Activated naive CD8-positive, alpha-beta T cell (primary cell): ENCODE results near the gene SPEG.
"Not testable (repeated sequence)": the region's sequence is repeated elsewhere in the genome, so short reads cannot be mapped to it uniquely, and the experiment has no call there.

Experiments used
- H3K27ac Mint-ChIP-seq: one replicate; pipeline ENCODE4 v1.8.0; 2021; ENCODE audit warnings: mixed read lengths
- H3K27me3 Mint-ChIP-seq: one replicate; pipeline ENCODE4 v1.8.0; 2021; ENCODE audit warnings: mixed read lengths
- H3K36me3 Mint-ChIP-seq: one replicate; pipeline ENCODE4 v1.8.0; 2021; ENCODE audit warnings: mixed read lengths
- H3K4me1 Mint-ChIP-seq: one replicate; pipeline ENCODE4 v1.8.0; 2021; ENCODE audit warnings: low read depth, mixed read lengths
- H3K4me3 Mint-ChIP-seq: one replicate; pipeline ENCODE4 v1.8.0; 2021; ENCODE audit warnings: mild to moderate bottlenecking, mixed read lengths
- H3K9me3 Mint-ChIP-seq: one replicate; pipeline ENCODE4 v1.8.0; 2021; ENCODE audit warnings: low read depth, mixed read lengths

Gene SPEG

DNA sequence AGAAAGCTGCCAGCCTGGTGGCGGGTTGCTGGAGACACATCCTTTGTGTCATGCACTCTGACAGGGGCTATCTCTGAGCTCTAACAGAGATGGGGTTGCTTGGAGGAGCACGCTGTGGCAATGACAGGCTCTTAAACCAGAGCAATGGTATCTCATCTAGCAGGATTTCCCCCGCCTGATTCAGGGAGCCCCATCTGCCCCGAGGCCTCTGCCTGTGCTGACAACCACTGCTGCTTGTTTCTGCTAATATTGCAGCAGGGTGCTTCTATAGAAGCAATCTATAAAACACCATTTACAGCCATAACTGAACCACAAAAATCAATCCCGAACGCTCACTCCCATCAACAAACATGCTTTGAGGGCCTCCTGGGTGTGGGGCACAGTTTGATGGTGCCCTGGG lies 34.1 kb upstream of the SPEG start:
- H3K27me3 Mint-ChIP-seq, result no peaks in the 10 kb centered on the region
- H3K4me1 Mint-ChIP-seq, result peaks cover 14% of the 10 kb centered on the region
- H3K27ac Mint-ChIP-seq, result no peak overlapping the region
- no peak overlapping the region for H3K4me3 Mint-ChIP-seq
- no peaks in the 10 kb centered on the region for H3K9me3 Mint-ChIP-seq
- no peaks in the 10 kb centered on the region for H3K36me3 Mint-ChIP-seq

DNA sequence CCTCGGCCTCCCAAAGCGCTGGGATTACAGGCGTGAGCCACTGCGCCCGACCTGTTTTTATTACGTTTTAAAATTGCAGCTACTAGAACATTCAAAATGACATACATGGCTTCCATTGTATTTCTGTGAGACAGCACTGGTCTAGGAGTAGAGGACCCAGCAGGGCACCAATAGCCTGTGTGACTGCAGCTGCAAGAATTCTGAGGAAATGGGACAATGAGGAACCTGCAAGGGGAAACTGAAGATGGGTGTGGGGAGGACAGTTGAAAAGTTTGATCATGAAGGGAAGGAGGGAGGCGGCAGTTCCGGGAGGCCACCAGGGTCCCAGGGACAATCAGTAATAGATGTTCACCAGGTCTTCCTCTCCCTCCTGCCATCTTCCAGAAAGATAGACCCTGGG lies 33.0 kb upstream of the SPEG start:
- Mint-ChIP-seq H3K9me3 (no peaks in the 10 kb centered on the region), H3K4me1 (peaks cover 12% of the 10 kb centered on the region), H3K36me3 (no peaks in the 10 kb centered on the region), H3K4me3 (no peak overlapping the region), H3K27ac (no peak overlapping the region), H3K27me3 (no peaks in the 10 kb centered on the region)

DNA sequence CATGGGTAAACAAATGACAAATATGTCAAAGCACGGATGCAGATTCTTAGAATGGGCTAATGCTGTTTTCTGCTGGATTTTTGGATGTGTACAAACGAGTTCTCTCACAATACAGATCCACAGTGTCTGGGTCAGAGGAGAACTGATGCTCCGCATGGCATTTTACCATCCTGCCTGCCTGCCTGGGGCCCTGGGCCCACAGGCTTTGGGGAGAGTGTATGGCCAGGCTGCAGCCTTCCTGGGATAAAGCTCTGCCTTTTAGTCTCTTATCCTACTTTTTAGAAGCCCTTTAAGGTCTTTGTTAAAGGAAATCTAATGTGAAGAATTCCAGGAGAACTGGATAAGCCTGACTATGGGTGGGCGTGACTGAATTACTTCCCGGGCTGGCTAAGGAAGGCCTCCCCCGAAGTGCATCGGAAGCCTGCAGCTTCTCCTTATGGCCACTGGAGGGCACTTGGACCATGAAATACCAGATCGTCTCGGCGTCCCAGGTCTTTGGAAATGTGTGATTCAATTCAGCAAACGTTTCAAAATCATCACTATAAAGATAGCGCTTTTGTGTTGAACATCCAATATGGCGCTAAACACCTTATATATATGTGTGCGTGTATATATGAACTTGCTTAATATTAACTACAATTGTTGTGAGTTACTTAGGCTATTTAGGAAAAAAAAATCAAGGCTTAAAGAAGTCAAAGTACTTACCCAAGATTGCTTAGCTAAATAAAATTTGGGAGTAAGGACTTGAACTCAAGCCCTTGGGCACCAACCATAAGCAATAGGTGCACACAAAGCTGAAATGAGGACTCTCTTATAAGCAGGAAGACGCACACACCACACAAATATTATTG lies 31.8 kb upstream of the SPEG start:
- no peaks in the 10 kb centered on the region for H3K36me3 Mint-ChIP-seq
- H3K27ac Mint-ChIP-seq, result no peak overlapping the region
- H3K4me1 Mint-ChIP-seq, result peaks cover 2% of the 10 kb centered on the region
- H3K27me3 Mint-ChIP-seq, result no peaks in the 10 kb centered on the region
- no peaks in the 10 kb centered on the region for H3K9me3 Mint-ChIP-seq
- H3K4me3 Mint-ChIP-seq, result no peak overlapping the region

DNA sequence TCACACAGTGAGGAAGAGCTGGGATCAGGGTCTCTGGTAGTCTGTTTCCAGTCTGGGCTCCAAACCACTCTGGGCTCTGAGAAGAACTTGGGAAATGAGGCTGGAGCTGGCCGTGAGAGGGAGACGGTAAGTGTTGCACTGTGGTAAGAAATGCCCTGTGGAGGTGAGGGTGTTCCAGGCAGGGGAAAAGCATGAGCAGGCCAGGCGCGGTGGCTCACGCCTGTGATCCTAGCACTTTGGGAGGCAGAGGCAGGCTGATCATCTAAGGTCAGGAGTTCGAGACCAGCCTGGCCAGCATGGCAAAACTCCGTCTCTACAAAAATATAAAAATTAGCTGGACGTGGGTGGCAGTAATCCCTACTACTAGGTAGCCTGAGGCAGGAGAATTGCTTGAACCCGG lies 30.8 kb upstream of the SPEG start:
- Mint-ChIP-seq H3K27ac (no peak overlapping the region), H3K27me3 (no peaks in the 10 kb centered on the region), H3K9me3 (no peaks in the 10 kb centered on the region), H3K4me1 (no peaks in the 10 kb centered on the region), H3K4me3 (no peak overlapping the region), H3K36me3 (no peaks in the 10 kb centered on the region)

DNA sequence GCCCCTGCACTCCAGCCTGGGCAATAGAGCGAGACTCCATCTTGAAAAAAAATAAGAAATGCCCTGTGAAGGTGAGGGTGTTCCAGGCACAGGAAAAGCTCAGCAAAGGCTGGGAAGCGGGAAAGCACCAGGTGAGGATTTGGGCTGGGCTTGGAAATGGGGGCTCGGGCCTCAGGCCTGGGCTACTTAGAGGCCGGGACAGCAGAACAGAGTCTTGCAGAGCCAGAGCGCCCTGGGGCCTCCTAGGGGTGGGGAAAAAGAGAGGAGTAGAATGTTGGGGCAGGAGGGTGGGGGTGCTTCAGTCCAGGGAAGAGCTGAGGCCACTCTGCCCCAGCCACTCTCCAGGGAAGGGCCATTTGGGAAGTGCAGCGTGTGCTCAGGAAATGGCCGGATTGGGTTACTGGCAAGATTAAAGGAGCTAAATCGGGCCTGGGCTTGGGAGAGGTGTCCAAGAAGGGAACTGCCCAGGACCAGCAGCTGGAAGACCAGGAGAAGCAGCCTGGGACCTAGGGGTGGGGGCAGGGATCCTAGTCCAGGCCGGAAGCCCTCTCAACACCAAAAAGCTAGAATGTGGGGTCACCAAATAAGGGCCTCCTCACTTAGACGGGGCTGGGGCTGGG lies 30.2 kb upstream of the SPEG start:
- Mint-ChIP-seq H3K36me3 (no peaks in the 10 kb centered on the region), H3K9me3 (no peaks in the 10 kb centered on the region), H3K4me3 (no peak overlapping the region), H3K27me3 (no peaks in the 10 kb centered on the region), H3K4me1 (no peaks in the 10 kb centered on the region), H3K27ac (no peak overlapping the region)

DNA sequence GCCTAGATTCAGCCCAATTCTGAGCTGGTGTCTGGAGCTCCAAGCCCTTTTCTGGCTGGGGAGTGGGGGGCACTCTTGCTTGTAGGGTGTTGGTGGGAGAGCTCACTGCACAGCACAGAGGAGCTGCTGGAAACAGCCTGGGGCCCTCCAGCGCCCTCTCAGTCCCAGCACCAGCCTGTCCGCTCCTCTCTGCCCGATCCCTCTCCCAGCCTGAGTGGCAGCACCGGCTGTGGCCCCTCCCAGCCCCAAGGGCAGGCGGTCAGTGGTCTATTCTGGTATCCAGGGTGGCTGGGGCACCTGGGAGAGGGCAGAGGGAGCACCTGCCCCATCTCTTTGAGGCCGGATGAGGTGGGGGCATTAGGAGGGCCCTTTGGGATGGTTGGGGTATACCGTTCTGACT lies 29.7 kb upstream of the SPEG start:
- Mint-ChIP-seq H3K9me3 (no peaks in the 10 kb centered on the region), H3K4me3 (no peak overlapping the region), H3K27ac (no peak overlapping the region), H3K27me3 (peaks cover 3% of the 10 kb centered on the region), H3K36me3 (no peaks in the 10 kb centered on the region), H3K4me1 (no peaks in the 10 kb centered on the region)

DNA sequence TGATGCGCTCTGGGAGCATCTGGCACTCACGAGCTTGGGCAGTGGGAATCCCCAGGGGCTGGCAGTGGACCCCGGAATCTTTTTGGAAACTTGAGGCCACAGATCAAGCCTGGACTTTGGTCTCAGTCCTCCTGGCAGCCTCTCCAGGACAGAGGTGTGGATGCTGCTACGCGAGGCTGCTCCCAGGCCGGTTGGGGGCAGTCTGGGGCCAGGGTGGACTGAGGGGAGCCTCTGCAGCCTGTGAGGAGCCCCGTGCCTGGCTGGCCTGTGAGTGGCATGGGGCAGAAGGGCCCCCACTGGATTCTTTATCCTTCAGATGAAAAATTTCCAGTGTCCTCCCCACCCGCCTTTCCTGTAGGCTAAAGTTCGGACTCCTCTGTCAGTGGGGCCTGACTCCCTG lies 29.2 kb upstream of the SPEG start:
- Mint-ChIP-seq H3K9me3 (no peaks in the 10 kb centered on the region), H3K4me3 (no peak overlapping the region)

DNA sequence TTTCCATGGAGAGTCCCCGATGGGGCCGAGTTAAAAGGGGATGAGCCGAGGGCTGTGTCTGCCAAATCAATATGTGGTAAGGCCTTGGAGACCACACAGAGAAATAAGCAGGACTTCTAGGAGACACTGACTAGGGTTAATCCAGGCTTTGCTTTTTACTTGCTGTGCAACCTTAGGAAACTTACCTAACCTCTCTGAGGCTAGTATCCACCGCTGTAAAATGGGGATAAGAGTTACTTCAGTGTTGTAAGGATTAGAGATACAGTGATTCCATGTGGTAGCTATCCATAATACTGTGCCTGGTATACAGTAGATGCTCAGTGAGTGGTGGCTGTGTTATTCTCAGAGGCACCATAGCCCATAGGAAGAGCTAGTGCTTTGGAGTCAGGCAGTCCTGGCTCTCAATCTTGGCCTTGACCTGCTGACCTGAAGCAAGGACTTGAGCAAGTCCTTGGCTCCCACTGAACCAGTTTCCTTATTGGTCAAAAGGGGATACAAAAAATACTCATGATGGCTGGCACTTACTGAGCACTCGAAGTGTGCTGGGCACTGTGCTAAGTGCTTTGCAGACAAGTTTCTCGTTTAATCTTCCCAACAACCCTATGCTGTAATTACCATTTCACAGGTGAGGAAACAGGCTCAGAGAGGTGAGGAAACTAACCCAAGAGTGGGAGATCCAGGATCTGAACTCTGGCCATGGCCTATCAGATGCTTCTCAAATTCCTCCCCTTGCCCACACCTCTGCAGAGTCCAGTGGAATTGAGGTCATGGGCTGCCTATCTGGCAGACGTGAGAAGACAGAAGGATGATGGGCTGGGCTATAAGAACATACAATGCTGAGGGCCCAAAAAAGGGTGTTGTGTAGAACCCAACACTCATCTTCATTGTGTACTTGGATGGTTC lies 28.4 kb upstream of the SPEG start:
- Mint-ChIP-seq H3K27me3 (peaks cover 3% of the 10 kb centered on the region), H3K4me1 (no peaks in the 10 kb centered on the region), H3K27ac (no peak overlapping the region), H3K9me3 (no peaks in the 10 kb centered on the region), H3K4me3 (no peak overlapping the region), H3K36me3 (no peaks in the 10 kb centered on the region)

More for the DNA sequence above, 29.2 kb upstream of the SPEG start:
- Mint-ChIP-seq H3K4me1 (no peaks in the 10 kb centered on the region), H3K36me3 (no peaks in the 10 kb centered on the region), H3K27ac (no peak overlapping the region), H3K27me3 (peaks cover 3% of the 10 kb centered on the region)

DNA sequence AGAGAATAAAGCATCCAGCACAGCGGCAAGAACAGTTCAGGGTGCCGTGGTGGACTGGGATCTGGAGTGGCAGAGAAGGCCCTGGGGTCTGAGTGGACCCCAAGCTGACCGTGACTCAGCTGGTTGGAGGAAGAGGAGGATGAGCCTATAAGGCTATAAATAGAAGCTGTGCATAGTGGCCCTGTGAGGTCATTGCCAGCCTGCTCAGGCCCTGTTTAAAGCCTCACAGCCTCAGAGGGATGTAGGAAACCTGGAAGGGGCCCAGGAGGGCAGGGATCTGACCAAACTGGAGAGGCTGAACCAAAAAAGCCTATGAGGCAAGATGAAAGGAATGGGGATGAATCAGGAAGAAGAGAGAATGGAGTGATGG lies 27.8 kb upstream of the SPEG start:
- Mint-ChIP-seq H3K27me3 (peaks cover 6% of the 10 kb centered on the region), H3K36me3 (no peaks in the 10 kb centered on the region), H3K27ac (no peak overlapping the region), H3K4me1 (no peaks in the 10 kb centered on the region), H3K4me3 (no peak overlapping the region), H3K9me3 (no peaks in the 10 kb centered on the region)

DNA sequence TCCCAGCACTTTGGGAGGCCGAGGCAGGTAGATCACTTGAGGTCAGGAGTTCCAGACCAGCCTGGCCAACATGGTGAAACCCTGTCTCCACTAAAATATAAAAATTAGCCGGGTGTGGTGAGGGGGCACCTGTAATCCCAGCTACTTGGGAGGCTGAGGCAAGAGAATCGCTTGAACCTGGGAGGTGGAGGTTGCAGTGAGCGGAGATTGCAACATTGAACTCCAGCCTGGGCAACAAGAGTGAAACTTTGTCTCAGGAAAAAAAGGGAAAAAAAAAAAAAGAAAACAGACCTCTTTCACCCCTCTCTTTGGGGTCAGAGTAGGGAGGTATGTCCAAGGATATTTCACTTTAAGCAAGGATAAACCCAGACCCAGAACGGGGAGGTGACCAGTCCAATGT lies 27.3 kb upstream of the SPEG start:
- not testable (repeated sequence) for H3K9me3 Mint-ChIP-seq, H3K4me3 Mint-ChIP-seq, H3K27ac Mint-ChIP-seq, H3K27me3 Mint-ChIP-seq, H3K36me3 Mint-ChIP-seq, H3K4me1 Mint-ChIP-seq

DNA sequence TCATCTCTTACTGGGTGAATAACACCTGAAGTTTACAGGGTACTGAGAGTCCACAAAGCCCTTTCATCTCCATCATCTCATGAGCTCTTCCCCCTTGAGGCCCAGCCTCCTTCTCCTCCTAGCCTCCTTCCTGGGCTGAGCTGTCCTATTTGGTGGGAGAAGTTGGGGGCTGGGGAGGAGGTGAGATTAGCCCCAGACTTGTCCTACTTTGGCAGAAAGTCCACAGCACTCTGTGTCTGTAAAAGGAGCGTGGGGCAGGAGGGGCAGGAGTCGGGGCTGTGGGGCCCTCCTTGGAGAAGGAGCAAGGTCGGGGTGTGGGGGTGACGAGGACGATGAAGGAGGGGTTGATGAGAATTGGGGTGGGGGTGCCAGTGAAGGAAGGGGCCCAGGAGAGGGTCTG lies 26.4 kb upstream of the SPEG start:
- H3K27me3 Mint-ChIP-seq, result peaks cover 7% of the 10 kb centered on the region
- H3K4me1 Mint-ChIP-seq, result no peaks in the 10 kb centered on the region
- H3K36me3 Mint-ChIP-seq, result peaks cover 3% of the 10 kb centered on the region
- H3K9me3 Mint-ChIP-seq, result no peaks in the 10 kb centered on the region
- no peak overlapping the region for H3K27ac Mint-ChIP-seq
- no peak overlapping the region for H3K4me3 Mint-ChIP-seq

DNA sequence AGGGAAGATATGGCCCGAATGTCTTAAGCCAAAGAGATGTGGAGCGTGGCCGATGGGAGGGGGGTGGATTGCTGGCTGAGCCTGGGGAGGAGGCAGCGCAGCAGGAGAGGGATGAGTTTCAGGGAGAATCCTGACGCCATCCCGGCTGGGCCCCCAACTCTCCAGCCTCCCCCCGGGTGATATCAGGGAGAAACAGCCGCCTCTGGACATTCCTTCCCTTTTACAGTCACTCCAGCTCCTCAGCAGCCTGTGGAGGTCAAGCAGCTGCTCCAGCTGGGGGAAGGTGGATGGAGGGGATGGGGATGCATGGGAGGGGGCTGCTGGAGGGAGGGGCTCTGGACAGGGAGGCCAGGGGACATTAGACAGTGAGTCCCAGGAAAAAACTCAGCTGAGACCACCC lies 26.0 kb upstream of the SPEG start:
- Mint-ChIP-seq H3K9me3 (no peaks in the 10 kb centered on the region), H3K4me1 (no peaks in the 10 kb centered on the region), H3K27ac (no peak overlapping the region), H3K4me3 (no peak overlapping the region), H3K36me3 (peaks cover 3% of the 10 kb centered on the region), H3K27me3 (peaks cover 7% of the 10 kb centered on the region)

DNA sequence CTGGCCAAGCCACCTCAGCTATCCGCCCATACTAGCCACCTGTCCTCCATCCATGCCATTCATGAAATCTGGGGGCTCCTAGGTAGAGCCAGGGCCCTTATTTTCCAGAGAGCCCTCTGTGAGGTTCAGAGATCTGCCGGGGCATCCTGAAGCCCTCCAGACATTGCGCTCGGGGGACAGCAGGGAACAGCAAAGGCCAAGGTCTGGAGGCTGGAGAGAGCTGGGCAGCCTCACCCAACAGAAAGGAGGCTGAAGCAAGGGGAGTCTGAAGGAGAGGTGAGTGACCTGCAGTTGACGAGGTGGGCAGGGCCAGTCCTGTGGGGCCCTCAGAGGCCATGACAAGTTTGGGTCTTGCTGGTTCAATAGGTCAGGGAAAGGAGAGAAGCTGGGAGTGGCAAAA lies 25.0 kb upstream of the SPEG start:
- H3K27me3 Mint-ChIP-seq, result peaks cover 10% of the 10 kb centered on the region
- peaks cover 3% of the 10 kb centered on the region for H3K36me3 Mint-ChIP-seq
- H3K9me3 Mint-ChIP-seq, result no peaks in the 10 kb centered on the region
- H3K4me1 Mint-ChIP-seq, result no peaks in the 10 kb centered on the region
- H3K27ac Mint-ChIP-seq, result no peak overlapping the region
- H3K4me3 Mint-ChIP-seq, result no peak overlapping the region

DNA sequence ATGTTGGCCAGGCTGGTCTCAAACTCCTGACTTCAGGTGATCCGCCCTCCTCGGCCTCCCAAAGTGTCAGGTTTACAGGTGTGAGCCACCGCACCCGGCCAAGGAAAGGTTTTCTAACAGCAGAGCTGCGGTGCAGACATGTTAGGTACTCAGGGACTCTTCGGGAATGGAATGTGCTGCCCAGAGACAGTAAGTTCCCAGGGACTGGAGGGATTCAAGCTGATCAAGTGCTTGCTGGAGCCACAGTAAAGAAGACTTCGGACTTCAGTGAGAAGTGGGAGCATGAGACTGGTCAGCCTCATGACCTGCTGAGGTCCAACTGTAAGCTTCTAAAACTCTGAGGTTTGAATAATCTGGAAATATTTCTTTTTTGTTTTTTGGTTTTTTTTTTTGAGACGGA lies 24.3 kb upstream of the SPEG start:
- Mint-ChIP-seq H3K4me1 (no peaks in the 10 kb centered on the region), H3K27ac (no peak overlapping the region), H3K36me3 (peaks cover 3% of the 10 kb centered on the region), H3K9me3 (no peaks in the 10 kb centered on the region), H3K27me3 (peaks cover 10% of the 10 kb centered on the region), H3K4me3 (no peak overlapping the region)

DNA sequence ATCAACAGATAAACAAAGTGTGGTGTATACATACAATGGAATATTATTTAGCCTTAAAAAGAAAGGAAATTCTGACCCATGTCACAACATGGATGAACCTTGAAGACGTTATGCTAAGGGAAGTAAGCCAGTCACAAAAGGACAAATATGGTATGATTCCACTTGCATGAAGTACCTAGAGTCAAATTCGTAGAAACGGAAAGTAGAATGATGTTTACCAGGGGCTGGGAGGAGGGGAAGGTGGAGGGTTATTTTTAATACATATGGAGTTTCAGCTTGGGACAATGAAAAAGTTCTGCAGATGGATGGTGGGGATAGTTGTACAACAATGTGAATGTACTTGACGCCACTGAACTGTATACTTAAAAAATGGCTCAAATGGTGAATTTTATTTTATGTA lies 19.8 kb upstream of the SPEG start:
- Mint-ChIP-seq H3K27me3 (peaks cover 10% of the 10 kb centered on the region), H3K4me3 (no peak overlapping the region), H3K9me3 (no peaks in the 10 kb centered on the region), H3K4me1 (peaks cover 1% of the 10 kb centered on the region), H3K36me3 (peaks cover 3% of the 10 kb centered on the region), H3K27ac (no peak overlapping the region)
